BJ (cell line): Measurements from ENCODE around the gene VGLL4. TPM values are rescaled to one million over a fixed set of nuclear protein-coding genes. Genes with fewer than 3 reads are reported as not detected.
"Not testable (repeated sequence)": the region's sequence is repeated elsewhere in the genome, so short reads cannot be mapped to it uniquely, and the experiment has no call there.

Experiments
- CTCF ChIA-PET: fragments of 350-600 bp; formaldehyde crosslinking; extraction: SDS; loops from one replicate; lab custom pipeline; 2021; ENCODE audit warnings: antibody characterized with exemption, inconsistent platforms; lab: Yijun Ruan, JAX
- POLR2A ChIA-PET: fragments of 300-600 bp; sonication (Branson Sonifier 250); formaldehyde crosslinking; extraction: SDS; loops from one replicate; lab custom pipeline; 2021; ENCODE audit warnings: antibody characterized with exemption; lab: Charles Lee
- DNase-seq: peaks from one replicate; pipeline ENCODE4 v3.0.0-alpha.2; 2011; ENCODE audit warnings: low read depth
- H3K27me3 ChIP-seq: 2 replicates; pipeline ENCODE4 v1.6.0; 2011; ENCODE audit warnings: low read length; ENCODE audit not compliant: control insufficient read depth, insufficient read depth
- H3K36me3 ChIP-seq: 2 replicates; pipeline ENCODE4 v1.5.1; 2011; ENCODE audit warnings: low read length; ENCODE audit not compliant: control insufficient read depth, insufficient read depth
- H3K4me3 ChIP-seq: 2 replicates; pipeline ENCODE4 v1.5.1; 2011; ENCODE audit warnings: low read depth, mild to moderate bottlenecking, control low read depth, low read length
- CTCF ChIP-seq: IDR thresholded peaks from 2 replicates; pipeline ENCODE4 v1.5.1; 2011; ENCODE audit warnings: low read depth, mild to moderate bottlenecking, control low read depth, inconsistent platforms, low read length, moderate library complexity; ENCODE audit not compliant: insufficient read depth
- polyA plus RNA-seq: library from polyadenylated mRNA; depleted of rRNA; stranded (reverse); fragments of >200 nt; gene quantifications from 2 replicates; pipeline ENCODE4 v1.2.3, GENCODE V29; 2011

The VGLL4 gene
- polyA plus RNA-seq, 1 experiment = 31.3 TPM

- TF ChIP-seq CTCF = no peak
- CTCF ChIA-PET = interaction anchor here (1.3 kb wide), 1 partner anchor 150 kb away, joined by 3 read pairs; no protein-coding TSS in a partner anchor
- no peak for DNase-seq
- POLR2A ChIA-PET = no interaction called here
- no peaks in the 10 kb centered on the region for H3K27me3 ChIP-seq
- no peak overlapping the region for H3K4me3 ChIP-seq
- no peaks in the 10 kb centered on the region for H3K36me3 ChIP-seq
Measured at GRCh38 chr3:11529281-11529680, 114.4 kb downstream of the VGLL4 start.

- H3K36me3 ChIP-seq, DNase-seq, CTCF ChIA-PET, H3K4me3 ChIP-seq, H3K27me3 ChIP-seq: not testable (repeated sequence)
- POLR2A ChIA-PET = interaction anchor here (0.6 kb wide), 1 partner anchor 17 kb away, joined by 6 read pairs; no protein-coding TSS in a partner anchor
Measured at GRCh38 chr3:11526121-11526520, 117.6 kb downstream of the VGLL4 start.

GRCh38 chr3:11523572-11524101 is 120.1 kb downstream of the VGLL4 start:
- ChIA-PET POLR2A (no interaction called here), CTCF (no interaction called here)
- TF ChIP-seq CTCF = no peak
- no peak for DNase-seq
- Histone ChIP-seq H3K36me3 (no peaks in the 10 kb centered on the region), H3K4me3 (no peak overlapping the region), H3K27me3 (no peaks in the 10 kb centered on the region)

GRCh38 chr3:11522953-11523571 is 120.7 kb downstream of the VGLL4 start:
- Histone ChIP-seq H3K27me3 (no peaks in the 10 kb centered on the region), H3K4me3 (no peak overlapping the region), H3K36me3 (no peaks in the 10 kb centered on the region)
- POLR2A ChIA-PET = no interaction called here
- DNase-seq = no peak
- CTCF ChIA-PET = no interaction called here
- TF ChIP-seq CTCF = no peak

- ChIA-PET CTCF (interaction anchor here (0.9 kb wide), 1 partner anchor 24 kb away, joined by 3 read pairs; no protein-coding TSS in a partner anchor), POLR2A (no interaction called here)
- no peaks in the 10 kb centered on the region for H3K27me3 ChIP-seq
- TF ChIP-seq CTCF = no peak
- no peaks in the 10 kb centered on the region for H3K36me3 ChIP-seq
- no peak for DNase-seq
- no peak overlapping the region for H3K4me3 ChIP-seq
Measured at GRCh38 chr3:11522398-11522715, 121.4 kb downstream of the VGLL4 start.

- no peak for TF ChIP-seq CTCF
- Histone ChIP-seq H3K36me3 (no peaks in the 10 kb centered on the region), H3K4me3 (no peak overlapping the region), H3K27me3 (no peaks in the 10 kb centered on the region)
- no peak for DNase-seq
- ChIA-PET POLR2A (no interaction called here), CTCF (no interaction called here)
Measured at GRCh38 chr3:11521167-11521566, 122.5 kb downstream of the VGLL4 start.
